ENCODE measurements around the gene UBTF. TPM values are rescaled to one million over a fixed set of nuclear protein-coding genes. Genes with fewer than 3 reads are reported as not detected.

Gene UBTF
- total RNA-seq, result 60.1 and 74.1 TPM in 2 replicates

GRCh38 chr17:44219616-44220212 lies at the start of gene UBTF:
Gene UBTF (minus strand): TSS chr17:44219675. CDS start chr17:44218229, 1,446 bp downstream.

DNA sequence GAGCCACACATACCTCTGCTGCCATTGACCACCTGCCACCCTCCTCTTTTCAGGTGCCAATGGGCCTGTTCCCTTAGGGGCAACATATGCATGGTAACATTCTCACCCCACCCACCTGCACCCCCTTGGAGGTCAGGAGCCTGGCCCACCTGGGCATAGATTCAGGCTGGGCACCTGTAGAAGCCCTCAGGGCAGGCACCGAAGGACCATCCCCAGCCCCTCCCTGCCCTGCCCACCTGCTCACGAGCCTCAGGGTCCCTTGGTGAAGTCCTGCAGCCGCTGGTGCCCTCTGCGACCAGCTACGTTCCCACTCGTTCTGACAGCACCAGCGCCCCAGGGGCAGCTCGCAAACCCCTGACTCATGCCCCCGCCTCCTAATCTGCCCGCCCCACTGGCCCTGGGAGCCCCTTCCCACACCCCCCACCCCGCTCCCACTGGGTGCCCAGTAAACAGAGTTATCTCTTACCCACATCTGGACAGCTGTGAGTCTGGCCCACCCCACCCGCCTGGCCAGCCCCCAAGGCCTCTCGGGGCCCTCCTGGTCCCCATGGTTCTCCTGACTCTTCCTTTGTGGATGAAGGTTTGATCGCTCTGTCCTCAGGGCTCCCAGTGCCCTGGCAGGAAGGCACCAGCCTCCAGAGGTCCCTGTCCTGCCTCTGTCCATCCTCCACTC lies 48.5 kb upstream of the UBTF start, which contains the start of gene SLC4A1:
SLC4A1 (minus strand) TSS at position 318 of the 673 bp plus-strand sequence. CDS start 5,269 bp downstream, outside the sequence.

DNA sequence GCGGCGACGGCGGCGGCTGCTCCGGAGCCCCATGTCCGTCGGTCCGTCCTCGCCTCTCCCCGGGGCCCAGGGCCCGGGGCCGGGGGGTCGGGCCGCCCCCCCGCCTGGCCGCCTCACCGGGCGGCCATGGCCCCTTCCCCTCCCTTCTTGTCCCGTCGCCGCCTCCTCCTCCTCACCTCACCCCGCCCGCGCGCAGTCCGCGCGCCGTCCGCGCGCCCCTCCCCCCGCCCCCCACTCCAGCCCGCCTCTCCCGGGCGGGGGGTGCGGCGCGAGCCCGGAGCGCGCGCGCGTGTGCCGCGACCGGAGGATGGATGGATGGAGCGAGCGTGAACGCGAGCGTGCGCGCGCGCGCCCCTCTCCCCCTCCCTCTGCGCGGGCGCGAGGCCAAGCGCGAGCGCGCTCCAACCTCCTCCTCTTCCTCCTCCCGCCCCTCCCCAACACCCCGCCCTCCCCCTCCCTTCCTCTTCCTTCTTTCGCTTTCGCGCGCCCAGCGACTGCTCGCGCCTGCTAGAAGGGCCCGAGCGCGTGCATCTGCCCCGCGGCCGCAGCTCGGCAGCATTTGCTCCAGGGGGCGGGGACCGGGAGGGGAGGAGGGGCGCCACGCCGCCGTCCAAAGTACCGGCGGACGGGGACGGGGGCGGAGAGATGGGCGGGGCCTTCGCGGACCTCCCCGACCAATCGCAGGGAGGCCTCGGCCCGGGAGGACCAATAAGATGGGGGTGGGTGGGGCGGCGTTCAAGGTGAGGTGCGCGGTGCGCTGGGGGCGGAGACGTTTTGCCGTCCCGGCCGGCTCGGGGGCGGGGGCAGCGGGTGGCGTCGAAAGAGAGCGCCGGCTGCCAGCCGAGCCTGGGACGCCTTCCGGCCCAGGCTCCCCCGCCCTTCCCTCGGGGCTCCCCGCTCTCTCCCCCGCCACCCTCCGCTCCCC lies 19.7 kb downstream of the UBTF start, which contains the start of gene ATXN7L3:
ATXN7L3 (minus strand) TSS at position 332 of the 925 bp plus-strand sequence. CDS start 1,814 bp downstream, outside the sequence.

DNA sequence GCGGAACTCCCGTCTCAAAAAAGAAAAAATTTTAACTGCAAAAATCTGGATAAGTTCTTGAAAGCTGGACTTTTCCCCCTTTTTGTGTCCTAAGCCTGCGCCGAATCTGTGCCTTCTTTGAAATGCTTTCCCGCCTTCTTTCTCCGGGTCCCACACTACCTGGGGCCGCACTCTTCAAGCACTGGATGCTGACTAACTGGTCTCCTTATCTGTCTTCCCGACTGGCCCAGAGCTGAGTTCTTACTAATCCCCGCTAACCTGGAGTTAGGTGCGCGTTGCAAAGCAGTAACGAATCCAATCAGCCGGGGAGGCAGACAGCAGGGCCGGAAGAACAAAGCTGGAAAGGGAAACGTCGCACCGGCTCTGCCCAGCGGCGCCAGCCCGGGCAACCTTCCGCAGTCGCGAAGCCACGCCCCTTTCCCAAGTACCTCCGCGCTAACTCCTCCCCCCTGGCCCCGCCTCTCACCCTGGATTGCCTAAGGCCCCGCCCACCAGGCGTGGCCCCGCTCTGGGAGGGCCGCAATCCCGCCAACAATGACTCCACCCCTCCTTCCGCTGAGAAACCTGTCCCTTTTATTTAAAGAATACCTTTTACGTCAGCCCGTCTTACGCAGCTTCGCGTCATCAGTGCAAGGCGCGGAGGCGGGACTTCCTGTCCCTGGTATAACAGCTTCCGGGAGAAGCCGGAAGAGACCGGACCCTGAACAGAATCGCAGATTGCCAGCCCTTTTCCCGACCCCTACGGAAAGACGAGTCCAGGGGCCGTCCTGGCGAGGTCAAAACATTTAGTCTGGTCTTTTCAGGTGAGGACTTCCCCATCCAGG lies 33.0 kb downstream of the UBTF start, which contains the start of gene TMUB2:
TMUB2 (plus strand) TSS at position 666 of the 824 bp plus-strand sequence. CDS start 737 bp downstream, outside the sequence.

DNA sequence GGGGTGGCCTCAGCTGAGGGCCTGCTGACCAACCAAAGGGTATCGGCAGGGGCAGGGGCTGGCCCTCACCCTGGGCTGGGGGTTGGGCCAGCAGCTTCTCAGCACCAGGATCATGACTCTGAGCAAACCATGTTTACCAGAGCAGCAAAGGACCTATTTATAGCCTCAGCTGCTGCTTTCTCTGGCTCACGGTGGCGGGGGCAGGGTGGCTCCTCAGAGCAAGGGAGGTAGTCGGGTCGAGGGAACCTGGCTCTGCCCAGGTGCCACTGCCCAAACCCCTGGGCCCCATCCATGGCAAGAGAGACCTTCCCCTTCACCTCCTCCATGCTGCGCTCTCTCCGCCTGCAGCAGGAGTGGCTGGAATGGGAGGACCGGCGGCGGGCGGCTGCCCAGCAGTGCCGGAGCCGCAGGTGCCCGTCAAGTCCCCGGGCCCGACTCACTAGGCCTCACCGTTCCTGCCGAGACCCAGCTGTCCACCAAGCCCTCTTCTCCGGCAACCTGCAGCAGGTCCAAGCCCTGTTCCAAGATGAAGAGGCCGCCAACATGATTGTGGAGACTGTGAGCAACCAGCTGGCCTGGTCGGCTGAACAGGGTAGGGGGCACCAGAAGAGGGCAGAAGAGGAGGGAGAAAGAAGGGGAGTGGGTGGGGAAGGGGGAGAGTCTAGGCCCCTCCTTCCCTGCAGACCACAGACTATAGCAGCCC lies 48.8 kb downstream of the UBTF start, which contains the start of gene ASB16:
ASB16 (plus strand) TSS at position 206 of the 703 bp plus-strand sequence; CDS start at position 292, 86 bp downstream.

Small RNA genes within 50 kb of the gene (small RNA-seq; reads per million reads assigned to genes)
- gene MIR6782, result not detected

Other genes with a start within 250 kb of the UBTF start
- gene NAGS, start 215.1 kb downstream of the UBTF start, total RNA-seq, result 1.7 and 4.3 TPM in 2 replicates
- 36.6 and 38.9 TPM in 2 replicates for gene TMEM101, start 204.7 kb downstream of the UBTF start, total RNA-seq
- gene LSM12, start 153.0 kb downstream of the UBTF start, total RNA-seq, result 68.9 and 82.3 TPM in 2 replicates
- 23.4 and 34.3 TPM in 2 replicates for gene G6PC3, start 148.9 kb downstream of the UBTF start, total RNA-seq
- 16.2 and 25.6 TPM in 2 replicates for gene HDAC5, start 96.0 kb downstream of the UBTF start, total RNA-seq
- gene HROB, start 77.7 kb downstream of the UBTF start, total RNA-seq, result 3.9 and 6.9 TPM in 2 replicates
- gene ASB16, start 49.0 kb downstream of the UBTF start, total RNA-seq, result not detected in 2 replicates
- gene TMUB2, start 32.7 kb downstream of the UBTF start, total RNA-seq, result 17.7 and 20.2 TPM in 2 replicates
- gene ATXN7L3, start 19.8 kb downstream of the UBTF start, total RNA-seq, result 48.7 and 51.0 TPM in 2 replicates
- not detected in 2 replicates for gene SLC4A1, start 48.5 kb upstream of the UBTF start, total RNA-seq
- gene RUNDC3A, start 88.9 kb upstream of the UBTF start, total RNA-seq, result not detected in 2 replicates
- 70.9 and 84.0 TPM in 2 replicates for gene SLC25A39, start 105.1 kb upstream of the UBTF start, total RNA-seq
- 153 and 193 TPM in 2 replicates for gene GRN, start 125.6 kb upstream of the UBTF start, total RNA-seq
- 3.8 and 5.2 TPM in 2 replicates for gene FAM171A2, start 144.2 kb upstream of the UBTF start, total RNA-seq
- 0.22 TPM in 1 of 2 replicates, not detected in the other for gene ITGA2B, start 170.0 kb upstream of the UBTF start, total RNA-seq